ENCODE results near the gene NOC4L.

GRCh38 chr12:132197581-132198354 is 53.5 kb downstream of the NOC4L start:
- TF ChIP-seq, protein P1, sequence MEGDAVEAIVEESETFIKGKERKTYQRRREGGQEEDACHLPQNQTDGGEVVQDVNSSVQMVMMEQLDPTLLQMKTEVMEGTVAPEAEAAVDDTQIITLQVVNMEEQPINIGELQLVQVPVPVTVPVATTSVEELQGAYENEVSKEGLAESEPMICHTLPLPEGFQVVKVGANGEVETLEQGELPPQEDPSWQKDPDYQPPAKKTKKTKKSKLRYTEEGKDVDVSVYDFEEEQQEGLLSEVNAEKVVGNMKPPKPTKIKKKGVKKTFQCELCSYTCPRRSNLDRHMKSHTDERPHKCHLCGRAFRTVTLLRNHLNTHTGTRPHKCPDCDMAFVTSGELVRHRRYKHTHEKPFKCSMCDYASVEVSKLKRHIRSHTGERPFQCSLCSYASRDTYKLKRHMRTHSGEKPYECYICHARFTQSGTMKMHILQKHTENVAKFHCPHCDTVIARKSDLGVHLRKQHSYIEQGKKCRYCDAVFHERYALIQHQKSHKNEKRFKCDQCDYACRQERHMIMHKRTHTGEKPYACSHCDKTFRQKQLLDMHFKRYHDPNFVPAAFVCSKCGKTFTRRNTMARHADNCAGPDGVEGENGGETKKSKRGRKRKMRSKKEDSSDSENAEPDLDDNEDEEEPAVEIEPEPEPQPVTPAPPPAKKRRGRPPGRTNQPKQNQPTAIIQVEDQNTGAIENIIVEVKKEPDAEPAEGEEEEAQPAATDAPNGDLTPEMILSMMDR (IDR thresholded peaks at IDR 0.05 in 8 of 11, conservative IDR thresholded peaks at IDR 0.05 in 3 of 11) = no peak
- no peak for TF ChIP-seq POLR2A (IDR thresholded peaks at IDR 0.05)
- peak in 2 of 3 donors; percentile 42 to 54 for TF ChIP-seq POLR2AphosphoS5 (IDR thresholded peaks at IDR 0.05)

All from spleen (tissue), 7 donors.